Prostate gland (tissue), 2 donors: ENCODE results near the gene CHRNA1. TPM values are rescaled to one million over a fixed set of nuclear protein-coding genes. Genes with fewer than 3 reads are reported as not detected.

ENCODE experiments used
- DNase-seq: peaks from one replicate; pipeline ENCODE4 v3.0.0-alpha.2; 2019; ENCODE audit warnings: low spot score
- H3K27ac ChIP-seq, 2 donors: fragments of 200-600 bp; sonication (generic); 2 replicates each; pipeline ENCODE4 v1.5.1; 2017 to 2019
- H3K27me3 ChIP-seq: fragments of 200-600 bp; sonication (generic); replicated peaks from 2 replicates; pipeline ENCODE4 v1.5.1; 2019; ENCODE audit not compliant: insufficient read depth
- H3K36me3 ChIP-seq, 2 donors: fragments of 200-600 bp; sonication (generic); 1 replicate in 1 of 2; 2 replicates in 1 of 2; pipeline versions ENCODE4 v1.5.1 to v1.8.1; 2017 to 2019
- H3K4me1 ChIP-seq: fragments of 200-600 bp; sonication (generic); replicated peaks from 2 replicates; pipeline ENCODE4 v1.5.1; 2019
- H3K4me3 ChIP-seq, 2 donors: fragments of 200-600 bp; sonication (generic); 2 replicates each; pipeline ENCODE4 v1.5.1; 2017 to 2019
- H3K9me3 ChIP-seq: fragments of 200-600 bp; sonication (generic); 2 replicates; pipeline ENCODE4 v1.5.1; 2017
- CTCF ChIP-seq, 4 experiments: fragments of 200-600 bp in 2 of 4; fragments of 450-650 bp in 2 of 4; sonication (generic) in 2 of 4; IDR thresholded peaks; 1 replicate in 3 of 4; 2 replicates in 1 of 4; pipeline ENCODE4 v1.5.1; 2016 to 2019; ENCODE audit warnings: antibody characterized with exemption in 4 of 4, mild to moderate bottlenecking in 2 of 4, moderate library complexity in 2 of 4
- POLR2A ChIP-seq: fragments of 450-650 bp; IDR thresholded peaks from one replicate; pipeline ENCODE4 v1.6.1; 2016; ENCODE audit warnings: antibody characterized with exemption, mild to moderate bottlenecking
- POLR2AphosphoS5 ChIP-seq: sonication (generic); formaldehyde crosslinking; IDR thresholded peaks from one replicate; pipeline ENCODE4 v1.6.1; 2017; ENCODE audit warnings: antibody characterized with exemption
- WGBS: methylation state at CpG from one replicate; pipeline ENCODE4 v1.1.5; 2018; 5-methylcytosine and 5-hydroxymethylcytosine counted together
- intact Hi-C: fragments of 100-400 bp; cut with DNase I; formaldehyde crosslinking; loops from one replicate; pipeline ENCODE4 v1.14.2; 2022
- total RNA-seq, 2 donors: library from RNA; depleted of rRNA; stranded (reverse); fragments of >200 nt; gene quantifications; one replicate each; pipeline ENCODE4 v1.1.0, GENCODE V29; 2016

Gene CHRNA1
- total RNA-seq, 2 donors from 2014 or later, result 4.0 TPM; not detected in 1

GRCh38 chr2:174800436-174801205 lies 36.3 kb upstream of the CHRNA1 start:
- Histone ChIP-seq H3K27ac (no peak overlapping the region), H3K4me3 (no peak overlapping the region), H3K36me3 (no peaks in the 10 kb centered on the region), H3K4me1 (no peaks in the 10 kb centered on the region), H3K27me3 (no peaks in the 10 kb centered on the region), H3K9me3 (no peaks in the 10 kb centered on the region)
- WGBS, result 76% methylated on average over 8 of the region's 8 CpGs
- intact Hi-C loops, result no loop called here
- TF ChIP-seq POLR2A (no peak), POLR2AphosphoS5 (no peak), CTCF (IDR thresholded peaks at IDR 0.05) (no peak)
- no peak for DNase-seq

GRCh38 chr2:174798801-174799200 lies 34.5 kb upstream of the CHRNA1 start:
- Histone ChIP-seq H3K36me3 (no peaks in the 10 kb centered on the region), H3K4me1 (no peaks in the 10 kb centered on the region), H3K9me3 (no peaks in the 10 kb centered on the region), H3K27me3 (no peaks in the 10 kb centered on the region), H3K27ac (no peak overlapping the region), H3K4me3 (no peak overlapping the region)
- intact Hi-C loops, result no loop called here
- TF ChIP-seq POLR2A (no peak), CTCF (IDR thresholded peaks at IDR 0.05) (no peak), POLR2AphosphoS5 (no peak)
- no peak for DNase-seq
- WGBS, result 94% methylated on average over 1 of the region's 1 CpG

- WGBS, result 50% methylated on average over 1 of the region's 1 CpG
- intact Hi-C loops, result no loop called here
Measured at GRCh38 chr2:174797781-174798276, 33.6 kb upstream of the CHRNA1 start.

GRCh38 chr2:174796319-174796771 lies 32.1 kb upstream of the CHRNA1 start:
- no peak overlapping the region for H3K4me3 ChIP-seq
- intact Hi-C loops, result no loop called here
- H3K27me3 ChIP-seq, result no peaks in the 10 kb centered on the region
- no peak for DNase-seq
- no peak overlapping the region for H3K27ac ChIP-seq
- no peaks in the 10 kb centered on the region for H3K36me3 ChIP-seq
- H3K9me3 ChIP-seq, result no peaks in the 10 kb centered on the region
- no peaks in the 10 kb centered on the region for H3K4me1 ChIP-seq
- TF ChIP-seq POLR2AphosphoS5 (no peak), CTCF (IDR thresholded peaks at IDR 0.05) (no peak), POLR2A (no peak)

More at GRCh38 chr2:174797781-174798276, 33.6 kb upstream of the CHRNA1 start:
- H3K27ac ChIP-seq, result no peak overlapping the region
- DNase-seq, result no peak
- H3K36me3 ChIP-seq, result no peaks in the 10 kb centered on the region
- no peaks in the 10 kb centered on the region for H3K4me1 ChIP-seq
- no peaks in the 10 kb centered on the region for H3K9me3 ChIP-seq
- H3K27me3 ChIP-seq, result no peaks in the 10 kb centered on the region
- no peak overlapping the region for H3K4me3 ChIP-seq
- TF ChIP-seq CTCF (IDR thresholded peaks at IDR 0.05), result no peak

- Histone ChIP-seq H3K4me3 (no peak overlapping the region), H3K4me1 (no peaks in the 10 kb centered on the region), H3K27me3 (no peaks in the 10 kb centered on the region), H3K9me3 (no peaks in the 10 kb centered on the region), H3K27ac (no peak overlapping the region), H3K36me3 (no peaks in the 10 kb centered on the region)
- intact Hi-C loops, result no loop called here
- WGBS, result 85% methylated on average over 3 of the region's 3 CpGs
- no peak for DNase-seq
- no peak for TF ChIP-seq CTCF (IDR thresholded peaks at IDR 0.05)
- no peak for TF ChIP-seq POLR2A
- TF ChIP-seq POLR2AphosphoS5, result no peak
Measured at GRCh38 chr2:174794851-174795374, 30.6 kb upstream of the CHRNA1 start.
